SU-DHL-6 (cell line): ENCODE data around the gene SLC25A39.

Experiments
- H2AFZ ChIP-seq: fragments of 200-600 bp; sonication (generic); 2 replicates; pipeline ENCODE4 v1.6.1; 2014; ENCODE audit warnings: low read depth, mild to moderate bottlenecking, moderate library complexity, mixed read lengths, antibody characterized with exemption, low read length; ENCODE audit not compliant: severe bottlenecking
- H3F3A ChIP-seq: fragments of 200-600 bp; shearing (Covaris generic); 2 replicates; pipeline ENCODE4 v1.6.0; 2016; ENCODE audit warnings: antibody characterized with exemption, mild to moderate bottlenecking; ENCODE audit not compliant: insufficient read depth
- H3K27ac ChIP-seq: fragments of 200-600 bp; sonication (generic); 2 replicates; pipeline ENCODE4 v1.5.1; 2016; ENCODE audit warnings: low read depth, mild to moderate bottlenecking, low read length, moderate library complexity, mixed read lengths
- H3K27me3 ChIP-seq: fragments of 200-600 bp; sonication (generic), shearing (Covaris generic); 2 replicates; pipeline ENCODE4 v1.6.0; 2014; ENCODE audit warnings: mild to moderate bottlenecking, low read length
- H3K36me3 ChIP-seq: fragments of 200-600 bp; sonication (generic); 2 replicates; pipeline ENCODE4 v1.6.1; 2014; ENCODE audit warnings: mild to moderate bottlenecking, low read length, mixed read lengths
- H3K4me2 ChIP-seq: fragments of 300-600, 200-600 bp; shearing (Covaris generic), sonication (generic); 2 replicates; pipeline ENCODE4 v1.6.0; 2014; ENCODE audit warnings: low read length, low read depth, mild to moderate bottlenecking; ENCODE audit not compliant: poor library complexity, severe bottlenecking
- H3K4me3 ChIP-seq: fragments of 200-600 bp; sonication (generic); 2 replicates; pipeline ENCODE4 v1.5.1; 2014; ENCODE audit warnings: antibody characterized with exemption, low read length, mild to moderate bottlenecking, mixed read lengths; ENCODE audit not compliant: insufficient read depth, poor library complexity, severe bottlenecking
- H3K79me2 ChIP-seq: fragments of 200-600 bp; sonication (generic); 2 replicates; pipeline ENCODE4 v1.6.1; 2014; ENCODE audit warnings: mild to moderate bottlenecking, low read length, moderate library complexity; ENCODE audit not compliant: insufficient read depth
- H3K9ac ChIP-seq: fragments of 200-600 bp; sonication (generic); 2 replicates; pipeline ENCODE4 v1.7.0; 2014; ENCODE audit warnings: mild to moderate bottlenecking, low read length
- H3K9me2 ChIP-seq: fragments of 200-600 bp; sonication (generic); replicated peaks from 2 replicates; pipeline ENCODE4 v1.6.1; 2014; ENCODE audit warnings: low read length; ENCODE audit not compliant: insufficient read depth
- H3K9me3 ChIP-seq: fragments of 200-600 bp; sonication (generic); 2 replicates; pipeline ENCODE4 v1.6.1; 2014; ENCODE audit warnings: low read length, mixed read lengths; ENCODE audit not compliant: insufficient read depth
- H4K20me1 ChIP-seq: fragments of 200-600 bp; sonication (generic); 2 replicates; pipeline ENCODE4 v1.6.1; 2014; ENCODE audit warnings: low read depth, mild to moderate bottlenecking, antibody characterized with exemption, low read length, moderate library complexity, mixed read lengths
- EZH2phosphoT487 ChIP-seq: fragments of 200-600 bp; sonication (generic), shearing (Covaris generic); conservative IDR thresholded peaks from 2 replicates; pipeline ENCODE4 v1.6.1; 2018; ENCODE audit warnings: mild to moderate bottlenecking, antibody characterized with exemption, low read length, moderate library complexity, mixed read lengths
- TF ChIP-seq, protein P1 (sequence below): fragments of 200-600 bp; sonication (generic); IDR thresholded peaks from one replicate; pipeline ENCODE4 v1.5.1; 2017; ENCODE audit warnings: antibody characterized with exemption, mild to moderate bottlenecking, low read length, moderate library complexity; ENCODE audit not compliant: insufficient read depth, poor library complexity, severe bottlenecking

The SLC25A39 gene

DNA sequence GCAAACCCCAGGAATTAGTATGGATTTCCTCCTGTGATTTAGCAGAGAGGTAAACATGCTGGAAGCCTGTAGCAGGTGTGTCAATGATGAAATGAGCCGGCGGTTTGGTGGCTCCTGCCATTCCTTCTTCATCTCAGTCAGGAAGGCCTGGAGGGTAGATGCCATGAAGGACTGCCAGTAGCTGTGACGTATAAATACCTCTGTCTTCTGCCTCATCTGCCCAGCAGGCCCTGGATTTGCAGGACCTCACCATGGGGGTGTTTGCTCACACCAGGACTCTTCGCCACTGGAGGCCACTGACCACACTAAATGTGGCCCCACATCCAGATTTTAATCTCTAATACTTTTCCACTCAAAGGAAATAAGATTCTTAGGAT lies 40.6 kb downstream of the SLC25A39 start:
- Histone ChIP-seq H3K27ac (no peak overlapping the region), H4K20me1 (no peaks in the 10 kb centered on the region)

DNA sequence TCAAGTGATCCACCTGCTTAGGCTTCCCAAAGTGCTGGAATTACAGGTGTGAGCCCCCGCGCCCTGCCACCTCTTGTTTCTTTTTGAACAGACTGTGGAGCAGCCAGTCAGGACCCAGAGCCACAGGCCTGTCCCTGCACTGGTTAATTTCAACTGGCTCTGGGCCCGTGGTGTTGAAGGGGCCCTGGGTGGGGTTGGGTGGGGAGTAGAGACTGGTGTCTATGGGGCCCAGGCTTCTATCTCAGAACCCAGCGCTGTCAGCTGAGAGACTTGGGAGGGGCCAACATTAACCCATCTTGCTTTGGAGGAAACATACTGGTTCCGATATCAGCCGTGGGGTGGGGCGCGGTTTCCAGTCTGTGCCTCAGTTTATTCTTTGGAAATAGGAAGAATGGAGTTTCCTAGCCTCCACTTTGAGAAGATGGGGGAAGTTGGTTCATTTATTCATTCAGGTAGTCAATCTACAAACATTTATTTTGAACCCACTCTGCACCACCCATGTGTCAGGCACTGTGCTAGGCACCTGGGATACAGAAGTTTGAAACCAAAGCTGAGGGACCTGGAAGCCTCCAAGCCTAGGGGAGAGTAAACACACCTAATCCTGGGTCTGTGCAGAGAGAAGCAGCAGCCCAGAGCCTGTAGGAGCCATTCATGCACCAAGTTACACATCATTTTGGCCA lies 41.1 kb downstream of the SLC25A39 start:
- H2AFZ ChIP-seq: no peak overlapping the region
- no peaks in the 10 kb centered on the region for H3K36me3 ChIP-seq
- TF ChIP-seq, protein P1, sequence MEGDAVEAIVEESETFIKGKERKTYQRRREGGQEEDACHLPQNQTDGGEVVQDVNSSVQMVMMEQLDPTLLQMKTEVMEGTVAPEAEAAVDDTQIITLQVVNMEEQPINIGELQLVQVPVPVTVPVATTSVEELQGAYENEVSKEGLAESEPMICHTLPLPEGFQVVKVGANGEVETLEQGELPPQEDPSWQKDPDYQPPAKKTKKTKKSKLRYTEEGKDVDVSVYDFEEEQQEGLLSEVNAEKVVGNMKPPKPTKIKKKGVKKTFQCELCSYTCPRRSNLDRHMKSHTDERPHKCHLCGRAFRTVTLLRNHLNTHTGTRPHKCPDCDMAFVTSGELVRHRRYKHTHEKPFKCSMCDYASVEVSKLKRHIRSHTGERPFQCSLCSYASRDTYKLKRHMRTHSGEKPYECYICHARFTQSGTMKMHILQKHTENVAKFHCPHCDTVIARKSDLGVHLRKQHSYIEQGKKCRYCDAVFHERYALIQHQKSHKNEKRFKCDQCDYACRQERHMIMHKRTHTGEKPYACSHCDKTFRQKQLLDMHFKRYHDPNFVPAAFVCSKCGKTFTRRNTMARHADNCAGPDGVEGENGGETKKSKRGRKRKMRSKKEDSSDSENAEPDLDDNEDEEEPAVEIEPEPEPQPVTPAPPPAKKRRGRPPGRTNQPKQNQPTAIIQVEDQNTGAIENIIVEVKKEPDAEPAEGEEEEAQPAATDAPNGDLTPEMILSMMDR: no peak
- TF ChIP-seq EZH2phosphoT487: no peak
- no peaks in the 10 kb centered on the region for H3K79me2 ChIP-seq
- H3K4me3 ChIP-seq: no peak overlapping the region
- H3K4me2 ChIP-seq: no peak overlapping the region
- H3K27ac ChIP-seq: no peak overlapping the region
- H3K9me3 ChIP-seq: no peaks in the 10 kb centered on the region
- no peaks in the 10 kb centered on the region for H3K9me2 ChIP-seq
- H3F3A ChIP-seq: no peaks in the 10 kb centered on the region
- H4K20me1 ChIP-seq: no peaks in the 10 kb centered on the region
- no peaks in the 10 kb centered on the region for H3K27me3 ChIP-seq
- no peak overlapping the region for H3K9ac ChIP-seq

More for the DNA sequence above, 40.6 kb downstream of the SLC25A39 start:
- Histone ChIP-seq H3K27me3 (no peaks in the 10 kb centered on the region), H3K9me3 (no peaks in the 10 kb centered on the region), H3K9ac (no peak overlapping the region), H3K79me2 (no peaks in the 10 kb centered on the region), H3K9me2 (no peaks in the 10 kb centered on the region), H3K4me2 (no peak overlapping the region), H2AFZ (no peak overlapping the region), H3K36me3 (no peaks in the 10 kb centered on the region), H3K4me3 (no peak overlapping the region), H3F3A (no peaks in the 10 kb centered on the region)
- no peak for TF ChIP-seq EZH2phosphoT487
- TF ChIP-seq, protein P1: no peak

DNA sequence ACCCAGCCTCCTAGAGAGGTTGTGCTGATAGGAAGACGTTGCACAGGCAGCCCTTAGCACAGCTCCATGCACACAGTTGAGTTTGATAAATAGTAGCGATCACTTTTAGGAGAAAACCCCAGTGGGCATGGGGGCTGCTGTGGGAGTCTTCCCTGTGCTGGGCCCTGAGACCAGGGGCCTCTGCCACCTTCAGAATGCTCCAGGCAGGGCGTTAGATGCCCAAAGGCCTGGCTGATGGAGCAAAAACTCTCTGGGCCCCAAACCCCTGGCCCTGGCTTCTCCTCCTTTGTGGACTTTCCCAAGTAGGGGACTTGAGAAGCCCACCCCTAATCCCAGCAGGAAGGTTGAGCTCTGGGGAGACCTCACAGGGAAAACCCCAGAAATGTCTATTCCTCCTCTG lies 42.4 kb downstream of the SLC25A39 start:
- Histone ChIP-seq H3K9me2 (no peaks in the 10 kb centered on the region), H3K27ac (no peak overlapping the region), H3K4me3 (no peak overlapping the region), H2AFZ (no peak overlapping the region), H4K20me1 (no peaks in the 10 kb centered on the region), H3K36me3 (no peaks in the 10 kb centered on the region), H3K9ac (no peak overlapping the region), H3K4me2 (no peak overlapping the region), H3K9me3 (no peaks in the 10 kb centered on the region), H3K79me2 (no peaks in the 10 kb centered on the region), H3K27me3 (no peaks in the 10 kb centered on the region), H3F3A (no peaks in the 10 kb centered on the region)
- TF ChIP-seq EZH2phosphoT487: no peak
- TF ChIP-seq, protein P1: no peak
